Coronary artery (tissue), 2 donors: ENCODE measurements around the gene CEPT1.
A peak's percentile ranks its signal among the peaks of the same experiment; 100 is the strongest.

Experiments
- DNase-seq: peaks from one replicate; pipeline ENCODE4 v3.0.0-alpha.2; 2017; ENCODE audit warnings: low spot score
- H3K27ac ChIP-seq, 2 donors: fragments of 200-600 bp; sonication (generic); one replicate each; pipeline ENCODE4 v1.5.1; 2016 to 2019
- H3K4me3 ChIP-seq: fragments of 200-600 bp; sonication (generic); 2 replicates; pipeline ENCODE4 v1.5.1; 2016; ENCODE audit warnings: mild to moderate bottlenecking, moderate library complexity
- CTCF ChIP-seq: fragments of 200-600 bp; sonication (generic); IDR thresholded peaks from one replicate; pipeline ENCODE4 v1.5.1; 2019; ENCODE audit warnings: antibody characterized with exemption

CEPT1 gene

GRCh38 chr1:111140680-111140967 is 601 bp downstream of the CEPT1 start:
- H3K27ac ChIP-seq: peak overlapping the region; percentile 91 to 94
- no peak for TF ChIP-seq CTCF
- peak overlapping the region; percentile 98 for H3K4me3 ChIP-seq
- DNase-seq: no peak

- DNase-seq: no peak
- TF ChIP-seq CTCF: no peak
- Histone ChIP-seq H3K27ac (no peak overlapping the region), H3K4me3 (peak overlapping the region; percentile 98)
Observed at GRCh38 chr1:111141245-111142220, 1.5 kb downstream of the CEPT1 start.

- no peak for DNase-seq
- Histone ChIP-seq H3K4me3 (no peak overlapping the region), H3K27ac (no peak overlapping the region)
- no peak for TF ChIP-seq CTCF
Observed at GRCh38 chr1:111142356-111142975, 2.4 kb downstream of the CEPT1 start.

- no peak overlapping the region for H3K4me3 ChIP-seq
- no peak for DNase-seq
- no peak overlapping the region for H3K27ac ChIP-seq
- no peak for TF ChIP-seq CTCF
Observed at GRCh38 chr1:111145542-111145941, 5.5 kb downstream of the CEPT1 start.

- Histone ChIP-seq H3K4me3 (no peak overlapping the region), H3K27ac (no peak overlapping the region)
- DNase-seq: no peak
- no peak for TF ChIP-seq CTCF
Observed at GRCh38 chr1:111145963-111146768, 6.1 kb downstream of the CEPT1 start.

- Histone ChIP-seq H3K27ac (no peak overlapping the region), H3K4me3 (no peak overlapping the region)
- TF ChIP-seq CTCF: no peak
- no peak for DNase-seq
Observed at GRCh38 chr1:111147948-111148347, 7.9 kb downstream of the CEPT1 start.
